ENCODE data around the gene SORCS2. TPM values are rescaled to one million over a fixed set of nuclear protein-coding genes. Genes with fewer than 3 reads are reported as not detected.

The SORCS2 gene
- total RNA-seq, 1 experiment from 2014 or later: 0.15 TPM

DNA sequence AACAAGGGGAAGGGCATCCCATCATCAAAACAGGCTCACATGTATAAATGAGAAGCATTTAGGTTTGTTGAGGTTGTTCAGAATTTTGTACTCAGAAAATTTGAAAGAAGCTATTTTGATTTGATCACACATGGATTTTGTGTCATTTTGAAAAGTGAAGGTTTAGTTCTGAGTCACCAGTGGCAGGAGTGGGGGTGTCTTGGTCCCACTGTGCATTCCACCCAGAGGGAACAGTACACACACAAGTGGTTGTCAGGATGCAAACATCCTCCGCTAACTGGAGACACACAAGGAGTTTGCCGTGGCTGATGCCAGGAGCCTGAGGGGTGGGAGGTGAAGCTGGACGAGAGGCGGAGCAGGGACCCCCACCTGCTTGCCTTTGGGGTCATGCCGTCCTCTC, 440.6 kb downstream of the SORCS2 start:
- no peak overlapping the region for H3K27ac ChIP-seq (ENCODE audit: low read length)
- TF ChIP-seq POLR2AphosphoS5 (IDR thresholded peaks at IDR 0.05; ENCODE audit: low read depth, low read length): no peak
- TF ChIP-seq, protein P1, sequence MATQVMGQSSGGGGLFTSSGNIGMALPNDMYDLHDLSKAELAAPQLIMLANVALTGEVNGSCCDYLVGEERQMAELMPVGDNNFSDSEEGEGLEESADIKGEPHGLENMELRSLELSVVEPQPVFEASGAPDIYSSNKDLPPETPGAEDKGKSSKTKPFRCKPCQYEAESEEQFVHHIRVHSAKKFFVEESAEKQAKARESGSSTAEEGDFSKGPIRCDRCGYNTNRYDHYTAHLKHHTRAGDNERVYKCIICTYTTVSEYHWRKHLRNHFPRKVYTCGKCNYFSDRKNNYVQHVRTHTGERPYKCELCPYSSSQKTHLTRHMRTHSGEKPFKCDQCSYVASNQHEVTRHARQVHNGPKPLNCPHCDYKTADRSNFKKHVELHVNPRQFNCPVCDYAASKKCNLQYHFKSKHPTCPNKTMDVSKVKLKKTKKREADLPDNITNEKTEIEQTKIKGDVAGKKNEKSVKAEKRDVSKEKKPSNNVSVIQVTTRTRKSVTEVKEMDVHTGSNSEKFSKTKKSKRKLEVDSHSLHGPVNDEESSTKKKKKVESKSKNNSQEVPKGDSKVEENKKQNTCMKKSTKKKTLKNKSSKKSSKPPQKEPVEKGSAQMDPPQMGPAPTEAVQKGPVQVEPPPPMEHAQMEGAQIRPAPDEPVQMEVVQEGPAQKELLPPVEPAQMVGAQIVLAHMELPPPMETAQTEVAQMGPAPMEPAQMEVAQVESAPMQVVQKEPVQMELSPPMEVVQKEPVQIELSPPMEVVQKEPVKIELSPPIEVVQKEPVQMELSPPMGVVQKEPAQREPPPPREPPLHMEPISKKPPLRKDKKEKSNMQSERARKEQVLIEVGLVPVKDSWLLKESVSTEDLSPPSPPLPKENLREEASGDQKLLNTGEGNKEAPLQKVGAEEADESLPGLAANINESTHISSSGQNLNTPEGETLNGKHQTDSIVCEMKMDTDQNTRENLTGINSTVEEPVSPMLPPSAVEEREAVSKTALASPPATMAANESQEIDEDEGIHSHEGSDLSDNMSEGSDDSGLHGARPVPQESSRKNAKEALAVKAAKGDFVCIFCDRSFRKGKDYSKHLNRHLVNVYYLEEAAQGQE (IDR thresholded peaks at IDR 0.05; ENCODE audit: insufficient read depth in 1 of 2, low read depth in 2 of 2, low read length in 1 of 2): no peak
- TF ChIP-seq, protein P2, sequence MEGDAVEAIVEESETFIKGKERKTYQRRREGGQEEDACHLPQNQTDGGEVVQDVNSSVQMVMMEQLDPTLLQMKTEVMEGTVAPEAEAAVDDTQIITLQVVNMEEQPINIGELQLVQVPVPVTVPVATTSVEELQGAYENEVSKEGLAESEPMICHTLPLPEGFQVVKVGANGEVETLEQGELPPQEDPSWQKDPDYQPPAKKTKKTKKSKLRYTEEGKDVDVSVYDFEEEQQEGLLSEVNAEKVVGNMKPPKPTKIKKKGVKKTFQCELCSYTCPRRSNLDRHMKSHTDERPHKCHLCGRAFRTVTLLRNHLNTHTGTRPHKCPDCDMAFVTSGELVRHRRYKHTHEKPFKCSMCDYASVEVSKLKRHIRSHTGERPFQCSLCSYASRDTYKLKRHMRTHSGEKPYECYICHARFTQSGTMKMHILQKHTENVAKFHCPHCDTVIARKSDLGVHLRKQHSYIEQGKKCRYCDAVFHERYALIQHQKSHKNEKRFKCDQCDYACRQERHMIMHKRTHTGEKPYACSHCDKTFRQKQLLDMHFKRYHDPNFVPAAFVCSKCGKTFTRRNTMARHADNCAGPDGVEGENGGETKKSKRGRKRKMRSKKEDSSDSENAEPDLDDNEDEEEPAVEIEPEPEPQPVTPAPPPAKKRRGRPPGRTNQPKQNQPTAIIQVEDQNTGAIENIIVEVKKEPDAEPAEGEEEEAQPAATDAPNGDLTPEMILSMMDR (IDR thresholded peaks at IDR 0.05): no peak
- H3K27me3 ChIP-seq (ENCODE audit: control insufficient read depth, insufficient read depth, low read length): no peaks in the 10 kb centered on the region
- intact Hi-C loops (cut with micrococcal nuclease; ENCODE audit: unreplicated experiment) (no loop called here), in situ Hi-C loops (cut with HindIII; ENCODE audit: low pct_unique_long_range_greater_than_20kb, low sequenced_read_pairs) (no loop called here)
- no peaks in the 10 kb centered on the region for H3K4me1 ChIP-seq (ENCODE audit: control insufficient read depth, insufficient read depth, low read length)
- ChIA-PET POLR2A (no interaction called here), CTCF (no interaction called here)
- BruUV-seq (replicated peaks): no TSS peak
- no peak for ATAC-seq
- no peaks in the 10 kb centered on the region for H3K9me3 ChIP-seq (ENCODE audit: control insufficient read depth, insufficient read depth, low read depth, low read length)
- no peak for DNase-seq (ENCODE audit: low read depth, low spot score)
- no peaks in the 10 kb centered on the region for H3K36me3 ChIP-seq (ENCODE audit: control insufficient read depth, insufficient read depth, low read length)
- no peak overlapping the region for H3K4me3 ChIP-seq (ENCODE audit: low read depth in 2 of 2, low read length in 2 of 2)

DNA sequence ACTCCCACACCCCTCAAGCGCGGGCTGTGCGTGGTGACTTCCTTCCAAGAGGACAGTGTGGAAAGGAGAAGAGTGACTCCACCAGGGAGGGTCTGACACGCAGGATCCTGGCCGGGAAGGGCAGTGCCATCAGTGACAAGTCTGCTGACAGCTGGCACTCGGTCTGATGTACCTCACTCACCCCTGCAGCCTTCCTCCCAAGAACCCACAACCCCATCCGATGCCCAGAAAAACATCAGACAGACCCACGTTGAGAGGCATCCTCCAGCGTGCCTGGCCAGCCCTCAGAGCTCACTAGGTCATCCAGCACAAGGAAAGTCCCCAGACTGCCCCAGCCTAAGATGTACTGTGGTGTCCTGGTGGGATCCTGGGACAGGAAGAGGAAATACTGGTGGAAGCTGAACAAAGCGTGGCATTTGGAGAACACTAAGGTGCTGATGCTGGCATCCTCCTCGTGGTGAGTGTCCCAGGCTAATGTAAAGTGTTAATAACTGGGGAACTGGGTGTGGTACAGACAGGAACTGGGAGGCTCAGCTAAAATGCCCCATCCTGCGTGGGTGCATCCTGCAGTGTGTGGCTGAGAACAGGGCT, 442.4 kb downstream of the SORCS2 start:
- ATAC-seq: no peak
- no peak overlapping the region for H3K27ac ChIP-seq (ENCODE audit: low read length)
- no peaks in the 10 kb centered on the region for H3K4me1 ChIP-seq (ENCODE audit: control insufficient read depth, insufficient read depth, low read length)
- ChIA-PET POLR2A (interaction anchor here (1.2 kb wide), 1 partner anchor 12 kb away, joined by 13 read pairs; no protein-coding TSS in a partner anchor), CTCF (no interaction called here)
- no peaks in the 10 kb centered on the region for H3K9me3 ChIP-seq (ENCODE audit: control insufficient read depth, insufficient read depth, low read depth, low read length)
- H3K36me3 ChIP-seq (ENCODE audit: control insufficient read depth, insufficient read depth, low read length): no peaks in the 10 kb centered on the region
- intact Hi-C loops (cut with micrococcal nuclease; ENCODE audit: unreplicated experiment) (no loop called here), in situ Hi-C loops (cut with HindIII; ENCODE audit: low pct_unique_long_range_greater_than_20kb, low sequenced_read_pairs) (no loop called here)
- DNase-seq (ENCODE audit: low read depth, low spot score): no peak
- no TSS peak for BruUV-seq (replicated peaks)
- H3K27me3 ChIP-seq (ENCODE audit: control insufficient read depth, insufficient read depth, low read length): no peaks in the 10 kb centered on the region
- no peak for TF ChIP-seq POLR2AphosphoS5 (IDR thresholded peaks at IDR 0.05; ENCODE audit: low read depth, low read length)
- TF ChIP-seq, protein P2 (IDR thresholded peaks at IDR 0.05): no peak
- no peak for TF ChIP-seq SIN3A (IDR thresholded peaks at IDR 0.05; ENCODE audit: borderline replicate concordance, insufficient read depth, low read depth, low read length)
- no peak for TF ChIP-seq TCF7L2 (IDR thresholded peaks at IDR 0.05; ENCODE audit: low read depth, low read length)
- TF ChIP-seq, protein P1 (IDR thresholded peaks at IDR 0.05; ENCODE audit: insufficient read depth in 1 of 2, low read depth in 2 of 2, low read length in 1 of 2): no peak
- H3K4me3 ChIP-seq (ENCODE audit: low read depth in 2 of 2, low read length in 2 of 2): no peak overlapping the region

Measured in Panc1 (cell line).